Stimulated activated CD4-positive, alpha-beta T cell treated with anti-CD3 and anti-CD28 coated beads, TNF-alpha, amount 100 ng/mL, for 48 hours (primary cell): ENCODE results near the gene GFRA3.

Experiments
- DNase-seq, 3 donors: peaks; one replicate each; pipeline ENCODE4 v3.0.0-alpha.2; 2020; ENCODE audit warnings: low read depth in 3 of 3

GFRA3 gene

GRCh38 chr5:138246822-138247221 is 27.6 kb downstream of the GFRA3 start:
- no peak for DNase-seq

GRCh38 chr5:138246334-138246733 is 28.1 kb downstream of the GFRA3 start:
- DNase-seq, result no peak

GRCh38 chr5:138245717-138246116 is 28.7 kb downstream of the GFRA3 start:
- no peak for DNase-seq

- DNase-seq, result no peak
These were observed 30.6 kb downstream of the GFRA3 start for GRCh38 chr5:138243794-138244193.

GRCh38 chr5:138241688-138242571 is 32.5 kb downstream of the GFRA3 start:
- DNase-seq, result no peak

- no peak for DNase-seq
These were observed 33.6 kb downstream of the GFRA3 start for GRCh38 chr5:138240650-138241385.

GRCh38 chr5:138238034-138238433 is 36.4 kb downstream of the GFRA3 start:
- no peak for DNase-seq

- DNase-seq, result no peak
These were observed 39.8 kb downstream of the GFRA3 start for GRCh38 chr5:138234651-138235050.

- no peak for DNase-seq
These were observed 41.1 kb downstream of the GFRA3 start for GRCh38 chr5:138233280-138233679.

- DNase-seq, result no peak
These were observed 43.3 kb downstream of the GFRA3 start for GRCh38 chr5:138230981-138231589.

- no peak for DNase-seq
These were observed 44.2 kb downstream of the GFRA3 start for GRCh38 chr5:138230261-138230660.

GRCh38 chr5:138229387-138229786 is 45.0 kb downstream of the GFRA3 start:
- DNase-seq, result no peak

GRCh38 chr5:138226910-138227309 is 47.5 kb downstream of the GFRA3 start:
- no peak for DNase-seq

GRCh38 chr5:138224712-138225111 is 49.7 kb downstream of the GFRA3 start:
- DNase-seq, result no peak

GRCh38 chr5:138223532-138223931 is 50.9 kb downstream of the GFRA3 start:
- DNase-seq, result no peak

GRCh38 chr5:138216799-138217198 is 57.6 kb downstream of the GFRA3 start:
- DNase-seq, result no peak

GRCh38 chr5:138213161-138214029 is 61.0 kb downstream of the GFRA3 start, which contains the start of gene CDC23:
Gene CDC23, minus strand, starts transcription at chr5:138213323. Its CDS starts 11 bp downstream, at chr5:138213312.
- DNase-seq, result peak; percentile 80 to 86 (median 86)

- DNase-seq, result peak in 2 of 3 donors; percentile 1 to 7
These were observed 61.6 kb downstream of the GFRA3 start for GRCh38 chr5:138212828-138213160.

- no peak for DNase-seq
These were observed 63.4 kb downstream of the GFRA3 start for GRCh38 chr5:138210985-138211384.
